HG02840 (cell line): ENCODE results near the gene RPS14.

Experiments
- ATAC-seq: cut with Tn5 transposase; IDR thresholded peaks from one replicate; pipeline ENCODE4 v1.9.1; 2021; ENCODE audit warnings: mild to moderate bottlenecking, moderate library complexity, moderate number of reproducible peaks; ENCODE audit not compliant: unreplicated experiment, low FRiP score

Gene RPS14

GRCh38 chr5:150449517-150450339 lies at the start of gene RPS14:
Gene RPS14 (minus strand): TSS chr5:150449739. CDS start chr5:150447733, 2,006 bp downstream.
- peak; percentile 94 for ATAC-seq

DNA sequence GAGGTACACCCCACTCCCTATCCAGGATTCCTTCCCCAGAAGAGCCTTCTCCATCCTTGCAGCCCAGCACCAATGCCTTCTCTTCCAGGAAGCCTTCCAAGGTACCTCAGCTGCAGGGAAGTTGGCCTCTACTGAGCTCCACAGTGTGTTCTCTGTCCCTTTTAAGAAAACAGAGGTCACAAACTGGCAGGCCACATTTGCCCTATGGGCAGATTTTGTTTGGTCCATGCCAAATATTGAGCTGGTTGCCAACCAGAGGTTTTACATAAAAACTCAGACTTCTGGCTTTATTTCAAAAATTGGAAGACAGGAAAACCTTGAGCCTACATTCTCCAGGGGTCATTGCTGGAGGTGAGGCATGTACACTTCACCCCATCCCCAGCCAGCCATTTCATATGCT lies 49.4 kb upstream of the RPS14 start:
- ATAC-seq, result no peak

DNA sequence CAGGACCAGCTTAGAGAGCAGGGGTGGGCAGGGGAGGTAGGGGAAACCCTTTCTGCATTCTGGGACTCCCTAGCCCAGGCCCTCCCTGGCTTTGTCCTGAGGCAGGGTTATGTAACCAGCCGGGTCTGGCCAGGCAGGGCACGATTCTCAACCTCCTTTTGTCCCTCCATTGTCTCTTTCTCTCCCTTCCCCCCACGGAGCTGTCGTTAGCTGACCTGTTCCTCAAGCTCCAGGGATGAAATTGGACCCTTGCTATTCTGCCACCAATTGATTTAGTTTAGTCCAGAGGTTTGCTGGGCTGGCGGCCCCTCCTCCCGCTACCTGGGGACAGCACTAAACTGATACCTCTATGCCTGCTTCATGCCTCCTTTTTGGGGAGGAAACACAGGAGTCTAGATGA lies 49.0 kb upstream of the RPS14 start:
- no peak for ATAC-seq

- no peak for ATAC-seq
These were observed 48.4 kb upstream of the RPS14 start for GRCh38 chr5:150497989-150498317.

- no peak for ATAC-seq
These were observed 47.9 kb upstream of the RPS14 start for GRCh38 chr5:150497274-150497988.

- ATAC-seq, result no peak
These were observed 47.0 kb upstream of the RPS14 start for GRCh38 chr5:150496534-150496933.

DNA sequence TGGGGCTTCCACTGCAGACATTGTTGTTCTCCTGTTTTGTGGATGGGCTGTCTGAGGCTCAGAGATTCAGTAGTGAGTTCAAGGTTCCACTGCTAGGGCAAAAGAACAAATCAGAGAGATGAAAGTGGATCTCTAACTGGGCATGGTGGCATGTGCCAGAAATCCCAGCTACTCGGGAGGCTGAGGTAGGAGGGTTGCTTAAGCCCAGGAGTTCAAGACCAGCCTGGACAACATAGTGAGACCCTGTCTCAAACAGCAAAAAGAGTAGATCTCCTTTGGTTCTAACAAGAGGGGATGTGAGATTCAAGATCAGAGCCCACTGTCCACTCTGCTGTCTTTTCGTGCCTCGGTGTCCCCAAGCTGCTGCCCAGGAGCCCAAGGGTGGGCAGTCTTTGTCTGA lies 46.6 kb upstream of the RPS14 start:
- no peak for ATAC-seq

DNA sequence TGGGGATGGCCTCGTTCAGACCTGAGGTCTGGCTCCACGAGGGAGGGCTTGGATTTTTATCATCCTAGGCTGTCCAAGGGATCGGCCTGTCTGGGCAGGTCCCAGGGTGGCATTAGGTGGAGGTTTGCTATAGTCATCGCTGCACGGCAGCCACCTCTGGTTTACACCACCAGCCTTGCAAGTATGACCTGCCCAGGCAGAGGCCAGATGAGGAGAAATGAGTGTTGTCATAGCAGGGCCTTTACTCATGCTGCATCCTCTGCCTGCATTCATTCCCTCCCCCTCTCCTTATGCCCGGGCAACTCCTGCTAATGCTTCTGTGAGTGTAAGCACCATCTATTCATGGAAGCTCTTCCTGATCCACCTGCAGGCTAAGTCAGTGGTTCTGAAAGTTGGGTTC lies 43.1 kb upstream of the RPS14 start:
- ATAC-seq, result no peak

DNA sequence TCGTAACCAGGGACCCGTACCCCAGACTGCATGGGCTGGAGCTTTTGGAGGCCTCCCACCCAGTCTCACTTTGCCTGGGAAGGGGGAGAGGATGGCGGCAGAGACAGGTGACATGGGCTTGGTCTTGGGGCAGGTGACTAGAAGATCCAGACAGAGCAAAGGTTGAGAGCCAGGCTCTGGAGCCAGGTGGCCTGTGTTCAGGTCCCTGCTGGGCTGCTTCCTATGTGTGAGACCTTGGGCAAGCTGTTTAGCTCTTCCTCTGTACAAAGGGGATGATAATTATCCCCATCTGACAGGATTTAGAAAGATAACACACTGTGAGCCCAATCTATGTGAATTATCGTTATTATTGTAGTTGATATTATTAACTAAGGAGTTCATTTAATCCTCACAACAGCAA lies 42.3 kb upstream of the RPS14 start:
- ATAC-seq, result no peak

DNA sequence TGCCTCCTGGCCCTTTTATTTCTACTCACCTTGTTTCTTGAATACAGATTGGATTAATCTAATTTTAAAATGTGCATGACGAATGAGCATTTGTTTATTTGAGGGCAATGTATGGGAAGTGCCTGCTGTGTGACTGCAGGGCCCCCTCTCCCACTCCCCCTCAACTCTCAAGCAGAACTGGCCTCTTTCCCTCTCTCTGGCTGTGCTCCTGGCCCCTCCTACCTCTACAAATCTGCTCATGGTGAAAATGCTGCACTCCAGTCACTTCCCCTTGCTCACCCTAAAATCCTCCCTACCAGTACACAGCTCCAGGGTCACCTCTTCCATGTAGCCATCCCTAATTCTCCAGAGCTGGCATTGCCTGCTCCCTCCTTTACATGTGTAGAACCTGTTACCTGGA lies 41.2 kb upstream of the RPS14 start:
- ATAC-seq, result no peak

DNA sequence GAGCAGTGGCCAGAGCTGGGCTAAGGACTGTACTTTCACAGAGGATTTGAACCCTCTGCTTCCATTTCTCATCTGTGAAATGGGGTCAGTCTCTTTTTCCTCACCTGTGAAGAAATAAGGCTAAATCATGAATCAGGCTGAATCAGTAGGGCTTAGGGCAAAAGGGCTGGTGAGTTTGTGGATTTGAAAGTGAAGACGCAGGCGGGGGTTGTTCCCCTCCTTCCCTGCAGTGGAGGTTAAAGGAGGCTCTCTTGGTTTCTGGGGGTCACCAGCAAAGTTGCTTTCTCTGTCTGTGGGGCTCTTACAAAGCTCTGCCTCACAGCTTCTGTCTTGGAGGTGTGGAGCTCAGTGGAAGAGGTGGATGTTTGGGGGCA lies 40.7 kb upstream of the RPS14 start:
- ATAC-seq, result no peak

DNA sequence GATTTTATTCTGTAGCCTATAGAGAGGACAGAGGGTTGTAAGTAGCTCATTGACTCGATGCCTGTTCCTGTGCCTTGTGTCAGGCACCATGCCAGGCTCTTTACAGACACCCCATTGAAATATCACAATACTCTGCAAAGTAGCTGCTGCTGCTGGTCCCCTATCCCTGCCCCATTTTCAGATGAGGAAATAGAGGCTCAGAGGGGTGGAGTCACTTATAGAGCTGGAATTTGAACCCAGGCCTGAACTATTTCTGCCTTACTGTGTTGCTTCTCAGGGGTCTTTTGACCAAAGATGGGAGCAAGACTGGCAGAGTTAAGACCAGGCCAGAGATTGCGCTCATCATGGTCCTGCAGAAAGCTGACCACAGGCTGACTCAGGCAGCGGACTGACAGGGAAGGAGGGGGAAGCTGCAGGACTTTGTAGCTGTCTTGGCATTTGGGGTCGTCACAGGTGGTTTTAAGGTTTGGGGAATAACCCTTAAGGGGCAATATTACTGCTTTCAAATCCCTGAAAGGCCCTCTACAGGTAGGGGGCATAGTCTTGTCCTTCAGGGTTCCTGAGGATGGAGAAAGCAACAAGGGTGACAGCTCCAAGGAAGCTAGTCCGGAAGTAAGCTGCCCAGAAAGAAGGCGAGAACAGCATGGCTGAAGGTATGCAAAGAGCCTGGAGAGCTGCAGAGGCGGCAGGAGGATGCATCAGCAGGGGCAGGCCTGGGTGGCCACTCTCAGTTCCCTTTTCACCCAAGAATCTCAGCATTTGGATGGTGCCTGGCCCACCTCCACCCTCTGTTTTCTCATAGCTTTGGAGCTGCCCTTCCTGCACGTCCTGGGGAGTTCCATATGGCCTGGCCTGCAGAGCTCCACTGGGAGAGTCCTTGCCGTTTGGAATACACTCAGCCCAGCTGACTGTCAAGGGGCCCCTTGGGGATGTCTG lies 40.1 kb upstream of the RPS14 start:
- peak; percentile 76 for ATAC-seq

GRCh38 chr5:150488519-150489359 lies 39.2 kb upstream of the RPS14 start:
- ATAC-seq, result no peak

GRCh38 chr5:150487199-150488061 lies 37.9 kb upstream of the RPS14 start:
- ATAC-seq, result no peak

- no peak for ATAC-seq
These were observed 37.1 kb upstream of the RPS14 start for GRCh38 chr5:150486402-150487198.

GRCh38 chr5:150485693-150486401 lies 36.3 kb upstream of the RPS14 start:
- ATAC-seq, result no peak

DNA sequence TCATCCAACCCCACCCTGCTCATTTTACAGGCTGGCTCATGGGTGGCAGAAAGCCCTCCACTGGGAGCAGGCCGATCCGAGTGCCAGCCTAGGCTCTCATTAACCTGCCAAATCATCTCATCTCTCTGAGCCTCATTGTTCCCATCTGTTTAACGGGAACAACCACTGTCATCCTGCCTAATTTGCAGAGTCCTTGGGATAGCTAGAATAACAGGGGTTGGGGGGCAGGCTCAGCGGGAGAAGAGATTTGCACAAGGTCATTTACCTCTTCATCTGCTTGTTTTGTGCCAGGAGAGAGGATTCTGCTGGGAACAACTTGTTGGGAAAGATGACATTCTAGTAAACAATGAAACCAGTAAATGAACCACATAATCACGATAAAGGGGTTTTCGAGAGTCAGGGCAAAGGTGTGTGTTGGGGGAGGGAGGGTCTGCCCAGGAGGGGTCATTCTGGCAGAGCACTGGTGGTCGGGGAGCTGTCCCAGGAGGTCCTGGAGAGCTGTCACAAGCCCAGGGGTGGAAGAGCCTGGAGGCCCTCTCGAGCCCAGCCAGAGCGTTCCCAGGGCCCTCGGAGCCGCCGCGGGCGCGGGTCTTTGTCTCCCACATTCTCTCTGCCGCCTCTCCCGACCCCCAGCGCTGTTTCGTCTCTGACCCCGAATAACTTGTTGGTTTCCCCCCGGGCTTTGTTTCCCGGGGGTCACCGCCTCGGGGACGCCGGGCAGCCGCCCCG lies 35.6 kb upstream of the RPS14 start:
- no peak for ATAC-seq
